Tongue (tissue), 2 donors: ENCODE data around the gene ANO9. TPM values are rescaled to one million over a fixed set of nuclear protein-coding genes. Genes with fewer than 3 reads are reported as not detected.
"Not testable (repeated sequence)": the region's sequence is repeated elsewhere in the genome, so short reads cannot be mapped to it uniquely, and the experiment has no call there.

Source experiments
- DNase-seq: peaks from one replicate; pipeline ENCODE4 v3.0.0-alpha.2; 2015
- total RNA-seq: library from RNA; depleted of rRNA; stranded (reverse); fragments of >200 nt; gene quantifications from one replicate; pipeline ENCODE4 v1.2.3, GENCODE V29; 2014

The ANO9 gene
- total RNA-seq, 1 donor from 2014 or later = 2.1 TPM

- DNase-seq = no peak
These were observed 8.2 kb downstream of the ANO9 start for GRCh38 chr11:433641-434040.

DNA sequence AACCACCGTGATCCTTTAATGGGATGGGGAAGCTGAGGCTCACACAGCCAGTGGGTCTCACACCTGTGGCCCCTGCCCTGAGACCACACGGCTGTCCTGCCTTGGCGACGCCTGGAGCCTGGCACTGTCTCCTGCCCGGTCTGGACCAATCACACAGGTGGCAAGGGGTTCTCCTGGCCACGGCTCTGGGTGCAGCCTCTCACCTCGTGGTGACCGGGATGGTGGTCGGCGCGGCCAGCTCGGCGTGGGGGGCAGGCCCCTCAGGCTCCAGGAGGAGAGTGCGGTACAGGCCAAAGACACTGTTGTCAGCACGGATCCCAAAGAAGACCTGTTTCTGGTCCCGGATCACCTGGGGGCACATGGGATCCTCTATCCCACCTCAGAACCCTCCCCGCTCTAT, 8.7 kb downstream of the ANO9 start:
- no peak for DNase-seq

DNA sequence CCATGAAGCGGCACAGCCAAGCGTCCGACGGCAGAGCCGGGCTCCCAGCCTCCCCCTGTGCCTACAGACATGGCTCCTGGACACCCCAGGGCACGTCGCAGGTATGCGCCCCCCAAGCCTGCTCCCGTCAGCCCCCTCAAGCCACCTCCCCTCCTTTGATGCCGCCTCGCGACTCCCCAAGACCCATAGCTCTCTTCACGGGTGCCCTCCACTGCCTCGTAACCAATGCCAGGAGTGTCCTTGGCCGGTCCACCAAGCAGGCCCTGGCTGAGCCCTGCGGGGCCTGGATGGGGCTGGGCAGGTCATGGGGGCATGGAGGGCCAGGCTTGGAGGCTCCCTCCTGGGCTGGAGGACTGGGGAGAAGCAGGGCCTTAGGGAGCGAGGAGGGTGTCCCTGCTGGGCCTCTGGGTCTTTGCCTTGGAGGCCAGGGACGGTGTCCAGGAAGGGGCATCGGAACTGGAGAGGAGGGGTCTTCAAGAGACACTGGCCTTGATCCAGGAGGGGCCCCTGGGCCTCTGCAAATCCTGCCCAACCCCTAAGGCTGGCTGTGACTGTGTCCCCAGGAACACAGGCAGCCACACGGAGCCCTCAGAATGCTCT, 9.2 kb downstream of the ANO9 start:
- no peak for DNase-seq

GRCh38 chr11:431921-432320, 9.9 kb downstream of the ANO9 start:
- no peak for DNase-seq

DNA sequence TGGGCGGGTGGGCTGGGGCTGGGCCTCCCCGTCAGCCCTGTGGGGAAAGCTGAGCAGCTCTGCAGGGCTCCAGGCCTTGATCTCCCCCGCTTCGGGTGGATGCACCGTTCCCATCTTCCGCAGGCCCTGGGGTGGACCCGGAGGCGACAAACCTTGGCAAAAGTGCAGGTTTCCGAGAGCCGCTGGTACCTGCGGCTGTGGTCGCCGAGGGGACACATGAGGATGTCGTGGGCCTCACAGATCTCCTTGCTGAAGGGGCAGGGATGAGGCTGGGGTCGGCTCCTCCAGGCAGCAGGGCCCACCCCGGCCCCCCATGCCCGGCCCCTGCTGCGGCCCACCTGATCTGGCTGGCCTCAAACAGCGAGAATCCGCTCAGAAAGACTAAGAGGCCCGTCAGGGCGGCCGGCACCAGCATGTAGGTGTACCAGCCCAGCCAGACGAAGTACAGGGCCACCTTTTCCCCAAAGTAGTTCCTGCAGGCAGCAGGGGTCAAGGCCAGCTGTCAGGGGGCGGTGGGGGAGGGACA, 11.8 kb downstream of the ANO9 start:
- no peak for DNase-seq

- no peak for DNase-seq
These were observed 12.4 kb downstream of the ANO9 start for GRCh38 chr11:429391-429790.

- no peak for DNase-seq
These were observed 13.5 kb downstream of the ANO9 start for GRCh38 chr11:428295-428694.

DNA sequence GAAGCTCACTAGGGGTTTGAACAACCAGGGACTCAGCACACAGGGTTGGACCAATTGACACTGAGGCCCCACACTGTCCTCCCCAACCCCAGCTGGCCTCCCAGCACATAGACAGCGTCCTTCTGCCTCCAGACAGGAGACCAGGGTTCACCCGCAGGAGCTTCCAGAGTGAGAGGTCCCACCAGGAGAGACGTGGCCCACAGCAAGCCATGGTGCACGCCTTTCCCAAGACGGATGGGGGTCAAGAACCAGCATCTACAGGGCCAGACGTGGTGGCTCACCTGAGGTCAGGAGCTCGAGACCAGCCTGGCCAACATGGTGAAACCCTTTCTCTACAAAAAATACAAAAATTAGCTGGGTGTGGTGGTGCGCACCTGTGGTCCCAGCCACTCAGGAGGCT, 15.0 kb downstream of the ANO9 start:
- no peak for DNase-seq

DNA sequence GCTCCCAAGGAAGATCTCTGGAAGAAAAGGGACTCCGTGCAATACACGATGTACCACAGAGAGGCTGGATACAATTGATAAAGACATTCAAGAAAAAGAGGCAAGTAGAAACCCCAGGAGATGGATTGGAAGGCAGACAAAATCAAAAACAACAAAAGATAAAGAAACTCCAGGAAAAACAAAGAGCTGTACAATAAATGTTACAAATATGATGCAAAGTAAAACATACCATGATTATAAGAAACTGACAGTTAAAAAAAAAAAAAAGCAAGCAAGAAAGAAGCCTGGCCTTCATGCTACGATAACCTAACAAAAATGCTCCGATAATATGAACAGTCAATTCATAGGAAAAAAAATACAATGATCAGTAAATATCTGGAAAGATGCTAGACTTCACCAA, 16.5 kb downstream of the ANO9 start:
- no peak for DNase-seq

- not testable (repeated sequence) for DNase-seq
These were observed 17.0 kb downstream of the ANO9 start for GRCh38 chr11:424766-425165.

- DNase-seq = no peak
These were observed 17.6 kb downstream of the ANO9 start for GRCh38 chr11:424232-424631.

DNA sequence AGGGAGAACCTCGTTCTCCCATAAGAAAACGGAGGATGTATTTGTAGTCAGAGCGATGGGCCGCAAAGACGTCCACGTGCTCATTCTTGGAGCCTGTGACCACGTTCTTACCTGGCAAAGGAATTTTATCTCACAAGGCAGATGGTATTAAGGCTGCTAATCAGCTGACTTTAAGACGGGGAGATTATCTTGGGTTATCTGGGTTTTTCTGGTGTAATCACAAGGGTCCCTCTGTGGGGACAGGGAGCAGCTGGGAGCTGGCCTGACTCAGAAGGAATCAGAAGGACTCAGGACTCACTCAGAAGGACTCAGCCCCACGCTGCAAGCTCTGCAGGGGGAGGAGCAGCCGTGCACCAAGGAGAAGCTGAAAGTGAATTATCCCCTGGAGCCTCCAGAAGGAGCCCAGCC, 19.6 kb downstream of the ANO9 start:
- DNase-seq = no peak

- no peak for DNase-seq
These were observed 20.9 kb downstream of the ANO9 start for GRCh38 chr11:420911-421321.

DNA sequence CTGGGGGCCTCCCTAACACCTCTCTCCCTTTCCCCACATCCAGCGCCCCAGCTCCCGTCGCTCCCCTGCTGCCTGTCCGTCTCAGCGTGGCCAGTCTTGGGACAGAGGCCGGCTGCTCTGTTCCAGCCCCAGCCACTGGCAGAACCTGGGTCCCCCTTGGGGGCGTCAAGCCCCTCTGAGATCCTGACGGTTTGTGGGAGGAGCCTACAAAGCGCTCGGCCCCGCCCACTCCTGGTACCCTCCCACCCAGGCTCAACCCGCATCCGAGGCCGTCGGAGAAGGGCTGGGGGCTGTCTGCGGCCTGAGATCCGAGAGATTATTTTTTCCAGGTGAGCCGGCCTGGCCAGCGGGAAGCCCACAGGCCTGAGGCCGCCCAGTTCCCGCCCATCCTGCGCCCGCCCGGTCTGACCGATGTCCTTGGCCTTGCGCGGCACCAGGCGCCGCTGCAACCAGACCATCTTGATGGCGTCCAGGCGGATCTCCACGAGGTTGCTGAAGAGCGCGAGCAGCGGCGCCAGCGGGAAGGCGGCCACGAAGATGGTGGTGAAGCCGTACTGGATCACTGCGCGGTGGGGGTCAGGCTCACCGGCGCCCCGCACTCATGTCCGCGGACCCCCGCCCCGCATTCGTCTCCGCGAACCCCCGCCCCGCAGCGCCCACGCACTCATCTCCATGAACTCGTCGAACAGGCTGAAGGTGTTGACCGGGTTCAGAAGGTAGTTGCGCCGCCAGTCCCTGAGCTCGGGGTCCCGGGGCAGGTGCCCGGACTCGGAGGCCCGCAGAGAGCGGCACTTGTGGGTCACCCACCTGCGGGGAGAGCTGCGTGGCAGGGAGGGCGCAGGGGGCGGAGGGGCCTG, 21.5 kb downstream of the ANO9 start:
- DNase-seq = no peak

GRCh38 chr11:419248-420005, 22.4 kb downstream of the ANO9 start:
- DNase-seq = no peak

GRCh38 chr11:418343-419247, 23.2 kb downstream of the ANO9 start:
- no peak for DNase-seq

- DNase-seq = no peak
These were observed 24.0 kb downstream of the ANO9 start for GRCh38 chr11:417652-418342.

DNA sequence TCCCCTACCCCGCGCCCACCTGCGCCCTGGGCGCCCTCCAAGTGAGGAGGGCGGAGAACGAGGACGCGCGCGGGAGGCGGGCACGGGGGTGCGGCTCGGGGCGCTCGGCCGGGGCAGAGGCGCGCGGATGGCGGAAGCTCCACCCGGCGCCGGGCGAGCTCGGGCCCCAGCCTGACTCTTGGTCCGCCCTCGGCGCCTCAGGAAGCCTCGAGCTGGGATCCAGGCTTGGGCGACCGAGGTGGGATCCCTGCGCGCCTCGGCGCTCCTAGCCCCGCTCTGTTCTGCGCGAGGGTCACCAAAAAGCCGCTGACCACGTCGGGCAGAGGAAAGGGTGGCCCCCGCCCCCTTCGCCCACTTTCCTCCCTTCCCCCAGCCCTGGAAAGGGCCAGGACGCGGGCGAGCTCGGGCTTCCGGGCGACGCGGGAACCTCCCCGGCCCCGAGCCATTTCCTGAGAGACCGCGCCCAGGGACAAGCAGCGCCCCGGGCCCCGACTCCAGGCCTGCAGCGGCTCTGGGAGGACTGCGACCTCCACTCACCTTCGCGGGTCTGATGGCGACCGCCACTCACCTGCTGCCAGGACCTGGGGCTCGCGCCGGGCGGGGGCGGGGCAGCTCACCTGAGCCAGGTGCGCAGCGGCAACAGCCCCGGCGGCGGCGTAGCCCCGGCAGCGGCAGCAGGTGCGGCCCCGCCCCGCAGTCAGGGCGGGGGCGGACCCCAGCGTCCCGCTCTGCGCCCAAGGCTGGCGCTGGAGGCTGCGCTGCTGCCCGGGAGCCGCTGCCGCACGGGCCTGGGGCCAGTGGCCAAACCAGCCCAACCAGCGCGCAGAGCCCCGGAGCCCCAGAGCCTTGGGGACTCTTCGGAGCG, 24.8 kb downstream of the ANO9 start:
- DNase-seq = no peak

DNA sequence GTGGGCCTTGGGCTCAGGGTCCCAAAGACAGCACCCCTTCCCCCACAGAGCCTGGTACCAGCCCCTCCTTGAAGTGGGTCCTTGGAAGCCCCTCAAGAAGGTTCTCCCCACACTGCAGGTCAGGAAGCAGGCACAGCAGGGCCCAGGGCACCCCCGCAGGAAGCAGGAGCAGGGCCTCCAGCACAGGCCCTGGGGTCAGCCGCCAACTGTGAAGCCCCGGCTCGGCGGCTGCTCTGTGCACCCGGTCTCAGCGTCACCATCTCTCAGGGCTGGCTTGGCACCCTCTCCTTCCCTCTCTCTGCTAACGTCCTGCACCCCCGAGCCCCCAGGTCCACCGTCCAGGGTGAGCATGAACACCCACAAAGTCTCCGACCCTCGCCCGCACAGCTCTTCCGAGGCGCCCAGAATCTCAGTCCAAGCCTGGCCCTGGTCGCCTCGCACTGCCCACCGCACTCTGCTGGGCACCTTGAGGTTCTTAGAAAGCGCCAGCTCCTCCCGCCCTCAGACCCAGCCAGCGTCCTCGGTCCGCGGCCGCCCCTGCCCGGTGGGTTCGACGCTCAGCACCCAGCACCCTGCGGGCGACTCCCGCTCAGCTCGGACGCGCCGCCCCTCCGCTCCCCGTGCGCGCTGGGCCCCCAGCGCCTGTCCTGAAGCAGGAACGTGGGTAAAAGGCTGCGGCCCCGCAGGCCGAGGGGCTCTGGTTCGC, 25.6 kb downstream of the ANO9 start:
- no peak for DNase-seq

DNA sequence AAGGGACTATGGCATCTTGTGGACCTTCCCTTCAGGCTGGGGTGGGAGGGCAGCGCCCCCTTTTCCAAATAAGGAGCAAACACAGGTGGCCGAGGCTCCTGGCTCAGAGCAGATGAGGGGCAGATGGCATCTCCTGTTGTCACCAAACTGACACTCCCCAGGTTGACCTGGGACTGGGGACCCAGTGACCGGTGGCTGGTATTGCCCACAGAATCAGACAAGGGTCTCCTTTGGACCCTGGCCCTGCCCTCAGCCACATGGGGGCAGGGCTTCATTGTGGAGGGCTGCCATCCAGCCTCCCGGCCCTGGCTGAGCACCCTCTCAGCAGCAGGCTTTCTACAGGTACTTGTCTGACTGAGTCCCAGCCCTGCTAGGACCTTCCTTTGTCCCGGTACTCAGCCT, 26.2 kb downstream of the ANO9 start:
- no peak for DNase-seq
